ENCODE data around the gene ZNF516.

The ZNF516 gene

DNA sequence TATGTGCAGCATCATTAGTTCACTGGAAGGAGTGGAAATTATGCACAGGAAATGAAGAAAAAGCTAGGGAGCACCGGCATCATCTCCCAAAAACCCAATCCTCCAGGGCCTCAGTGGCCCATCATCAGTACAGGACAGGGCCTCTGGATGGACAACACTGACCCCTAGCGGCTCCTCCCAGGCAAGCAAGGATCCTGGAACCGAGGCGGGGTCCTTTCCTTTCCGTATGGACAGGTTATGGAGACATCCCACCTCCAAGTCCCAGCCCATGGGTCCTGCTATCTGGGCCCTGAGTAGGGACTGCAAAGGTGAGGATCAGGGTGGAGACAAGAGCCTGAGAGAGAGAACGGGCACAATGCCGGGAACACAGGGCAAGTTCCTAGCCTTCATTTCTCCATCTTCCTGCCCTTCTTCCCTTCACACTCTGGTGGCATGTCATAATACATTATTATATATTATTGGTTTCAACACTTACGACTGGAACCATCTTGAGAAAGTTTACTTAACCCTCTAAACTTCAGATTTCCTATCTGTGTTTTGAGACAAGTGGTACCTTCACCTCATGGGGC, 68.2 kb downstream of the ZNF516 start:
- TF ChIP-seq TAF1 (IDR thresholded peaks at IDR 0.05; ENCODE audit: borderline replicate concordance, insufficient read depth, low read length) (no peak), POLR2AphosphoS5 (IDR thresholded peaks at IDR 0.05; ENCODE audit: low read depth, low read length) (no peak), FOXP2 (optimal IDR thresholded peaks at IDR 0.05; ENCODE audit: borderline replicate concordance, extremely low read depth, extremely low read length, insufficient read depth) (no peak), SIN3A (IDR thresholded peaks at IDR 0.05; ENCODE audit: borderline replicate concordance, insufficient read depth, low read length) (no peak)
- TF ChIP-seq, protein P1, sequence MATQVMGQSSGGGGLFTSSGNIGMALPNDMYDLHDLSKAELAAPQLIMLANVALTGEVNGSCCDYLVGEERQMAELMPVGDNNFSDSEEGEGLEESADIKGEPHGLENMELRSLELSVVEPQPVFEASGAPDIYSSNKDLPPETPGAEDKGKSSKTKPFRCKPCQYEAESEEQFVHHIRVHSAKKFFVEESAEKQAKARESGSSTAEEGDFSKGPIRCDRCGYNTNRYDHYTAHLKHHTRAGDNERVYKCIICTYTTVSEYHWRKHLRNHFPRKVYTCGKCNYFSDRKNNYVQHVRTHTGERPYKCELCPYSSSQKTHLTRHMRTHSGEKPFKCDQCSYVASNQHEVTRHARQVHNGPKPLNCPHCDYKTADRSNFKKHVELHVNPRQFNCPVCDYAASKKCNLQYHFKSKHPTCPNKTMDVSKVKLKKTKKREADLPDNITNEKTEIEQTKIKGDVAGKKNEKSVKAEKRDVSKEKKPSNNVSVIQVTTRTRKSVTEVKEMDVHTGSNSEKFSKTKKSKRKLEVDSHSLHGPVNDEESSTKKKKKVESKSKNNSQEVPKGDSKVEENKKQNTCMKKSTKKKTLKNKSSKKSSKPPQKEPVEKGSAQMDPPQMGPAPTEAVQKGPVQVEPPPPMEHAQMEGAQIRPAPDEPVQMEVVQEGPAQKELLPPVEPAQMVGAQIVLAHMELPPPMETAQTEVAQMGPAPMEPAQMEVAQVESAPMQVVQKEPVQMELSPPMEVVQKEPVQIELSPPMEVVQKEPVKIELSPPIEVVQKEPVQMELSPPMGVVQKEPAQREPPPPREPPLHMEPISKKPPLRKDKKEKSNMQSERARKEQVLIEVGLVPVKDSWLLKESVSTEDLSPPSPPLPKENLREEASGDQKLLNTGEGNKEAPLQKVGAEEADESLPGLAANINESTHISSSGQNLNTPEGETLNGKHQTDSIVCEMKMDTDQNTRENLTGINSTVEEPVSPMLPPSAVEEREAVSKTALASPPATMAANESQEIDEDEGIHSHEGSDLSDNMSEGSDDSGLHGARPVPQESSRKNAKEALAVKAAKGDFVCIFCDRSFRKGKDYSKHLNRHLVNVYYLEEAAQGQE (IDR thresholded peaks at IDR 0.05; ENCODE audit: insufficient read depth in 1 of 2, low read depth in 2 of 2, low read length in 2 of 2) = no peak

- TF ChIP-seq FOXP2 (optimal IDR thresholded peaks at IDR 0.05; ENCODE audit: borderline replicate concordance, extremely low read depth, extremely low read length, insufficient read depth) = no peak
- TF ChIP-seq SIN3A (IDR thresholded peaks at IDR 0.05; ENCODE audit: borderline replicate concordance, insufficient read depth, low read length) = no peak
- TF ChIP-seq, protein P1 (IDR thresholded peaks at IDR 0.05; ENCODE audit: insufficient read depth in 1 of 2, low read depth in 2 of 2, low read length in 2 of 2) = no peak
- TF ChIP-seq POLR2AphosphoS5 (IDR thresholded peaks at IDR 0.05; ENCODE audit: low read depth, low read length) = no peak
- no peak for TF ChIP-seq TAF1 (IDR thresholded peaks at IDR 0.05; ENCODE audit: borderline replicate concordance, insufficient read depth, low read length)
Observed at GRCh38 chr18:76425146-76426131, 69.6 kb downstream of the ZNF516 start.

GRCh38 chr18:76422838-76423237, 72.2 kb downstream of the ZNF516 start:
- TF ChIP-seq TAF1 (IDR thresholded peaks at IDR 0.05; ENCODE audit: borderline replicate concordance, insufficient read depth, low read length) = no peak
- no peak for TF ChIP-seq POLR2AphosphoS5 (IDR thresholded peaks at IDR 0.05; ENCODE audit: low read depth, low read length)
- no peak for TF ChIP-seq FOXP2 (optimal IDR thresholded peaks at IDR 0.05; ENCODE audit: borderline replicate concordance, extremely low read depth, extremely low read length, insufficient read depth)

DNA sequence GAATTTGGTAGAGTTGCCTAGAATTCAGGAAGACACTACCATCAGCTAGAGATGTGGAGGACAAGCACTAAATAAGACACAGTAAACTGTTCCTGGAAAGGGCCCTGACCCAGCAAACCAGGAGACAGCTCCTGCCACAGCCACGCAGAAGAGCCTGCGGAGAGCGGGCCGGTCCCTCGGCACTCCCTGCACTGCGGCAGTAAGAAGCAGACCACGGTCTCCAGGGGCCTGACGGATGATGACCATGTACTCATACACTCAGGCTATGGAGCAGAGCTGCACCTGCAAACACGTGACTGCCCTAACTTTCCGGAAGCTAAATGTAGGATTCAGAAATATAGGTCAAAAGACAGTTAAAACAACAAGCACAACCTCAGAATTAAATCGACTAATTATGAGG, 72.9 kb downstream of the ZNF516 start:
- TF ChIP-seq TAF1 (IDR thresholded peaks at IDR 0.05; ENCODE audit: borderline replicate concordance, insufficient read depth, low read length) (no peak), FOXP2 (optimal IDR thresholded peaks at IDR 0.05; ENCODE audit: borderline replicate concordance, extremely low read depth, extremely low read length, insufficient read depth) (no peak), SIN3A (IDR thresholded peaks at IDR 0.05; ENCODE audit: borderline replicate concordance, insufficient read depth, low read length) (no peak), POLR2AphosphoS5 (IDR thresholded peaks at IDR 0.05; ENCODE audit: low read depth, low read length) (no peak)
- TF ChIP-seq, protein P1 (IDR thresholded peaks at IDR 0.05; ENCODE audit: insufficient read depth in 1 of 2, low read depth in 2 of 2, low read length in 2 of 2) = no peak

DNA sequence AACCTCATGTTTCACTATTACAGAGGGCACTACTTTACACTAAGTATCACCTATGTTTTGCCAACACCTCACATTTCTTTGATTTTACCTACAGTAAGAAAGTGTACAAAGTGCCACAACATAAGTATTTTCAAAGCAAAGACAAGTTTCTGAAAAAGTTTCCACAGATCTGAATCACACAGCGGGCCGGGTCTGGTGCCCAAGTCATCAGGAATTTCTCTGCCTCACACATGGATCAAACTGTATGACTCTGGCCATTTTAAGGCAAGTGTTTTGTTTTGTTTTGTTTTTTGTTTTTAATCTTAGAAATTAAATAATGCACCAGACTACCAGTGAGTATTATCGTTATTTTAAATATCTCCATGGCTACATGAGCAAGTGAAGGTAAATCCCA, 73.4 kb downstream of the ZNF516 start:
- TF ChIP-seq, protein P1 (IDR thresholded peaks at IDR 0.05; ENCODE audit: insufficient read depth in 1 of 2, low read depth in 2 of 2, low read length in 2 of 2) = no peak
- TF ChIP-seq FOXP2 (optimal IDR thresholded peaks at IDR 0.05; ENCODE audit: borderline replicate concordance, extremely low read depth, extremely low read length, insufficient read depth) = no peak
- TF ChIP-seq POLR2AphosphoS5 (IDR thresholded peaks at IDR 0.05; ENCODE audit: low read depth, low read length) = no peak
- no peak for TF ChIP-seq TAF1 (IDR thresholded peaks at IDR 0.05; ENCODE audit: borderline replicate concordance, insufficient read depth, low read length)
- TF ChIP-seq SIN3A (IDR thresholded peaks at IDR 0.05; ENCODE audit: borderline replicate concordance, insufficient read depth, low read length) = no peak
